ENCODE results near the gene RDH11.

DNA sequence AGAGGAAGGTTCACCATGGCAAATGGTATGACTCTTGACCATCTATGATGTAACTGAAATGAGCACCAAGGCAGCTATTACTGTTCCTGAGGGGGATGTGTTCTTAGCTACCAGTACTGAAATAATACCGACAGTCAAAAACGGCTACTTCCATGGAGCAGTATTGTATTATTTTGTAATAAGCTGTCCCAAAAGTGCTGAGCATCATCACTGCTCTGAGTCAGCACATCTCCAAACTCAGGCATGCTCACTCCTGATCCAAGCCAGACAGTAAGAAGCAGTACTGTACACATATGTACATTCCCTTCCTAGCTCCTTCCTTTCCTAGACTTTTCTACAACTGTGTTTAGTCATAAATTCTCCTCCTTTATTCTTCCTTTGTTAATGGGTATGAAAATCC, 29.7 kb downstream of the RDH11 start:
- TF ChIP-seq, protein P1, sequence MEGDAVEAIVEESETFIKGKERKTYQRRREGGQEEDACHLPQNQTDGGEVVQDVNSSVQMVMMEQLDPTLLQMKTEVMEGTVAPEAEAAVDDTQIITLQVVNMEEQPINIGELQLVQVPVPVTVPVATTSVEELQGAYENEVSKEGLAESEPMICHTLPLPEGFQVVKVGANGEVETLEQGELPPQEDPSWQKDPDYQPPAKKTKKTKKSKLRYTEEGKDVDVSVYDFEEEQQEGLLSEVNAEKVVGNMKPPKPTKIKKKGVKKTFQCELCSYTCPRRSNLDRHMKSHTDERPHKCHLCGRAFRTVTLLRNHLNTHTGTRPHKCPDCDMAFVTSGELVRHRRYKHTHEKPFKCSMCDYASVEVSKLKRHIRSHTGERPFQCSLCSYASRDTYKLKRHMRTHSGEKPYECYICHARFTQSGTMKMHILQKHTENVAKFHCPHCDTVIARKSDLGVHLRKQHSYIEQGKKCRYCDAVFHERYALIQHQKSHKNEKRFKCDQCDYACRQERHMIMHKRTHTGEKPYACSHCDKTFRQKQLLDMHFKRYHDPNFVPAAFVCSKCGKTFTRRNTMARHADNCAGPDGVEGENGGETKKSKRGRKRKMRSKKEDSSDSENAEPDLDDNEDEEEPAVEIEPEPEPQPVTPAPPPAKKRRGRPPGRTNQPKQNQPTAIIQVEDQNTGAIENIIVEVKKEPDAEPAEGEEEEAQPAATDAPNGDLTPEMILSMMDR (IDR thresholded peaks at IDR 0.05 in 2 of 3, conservative IDR thresholded peaks at IDR 0.05 in 1 of 3; ENCODE audit: borderline replicate concordance in 1 of 3, insufficient read depth in 1 of 3, low read depth in 2 of 3, low read length in 2 of 3): no peak
- TF ChIP-seq SIN3A (IDR thresholded peaks at IDR 0.05; ENCODE audit: low read depth) (no peak), YY1 (IDR thresholded peaks at IDR 0.05; ENCODE audit: extremely low read depth, insufficient replicate concordance, low read depth, low read length) (no peak), EZH2 (IDR thresholded peaks at IDR 0.05) (no peak), POLR2A (IDR thresholded peaks at IDR 0.05; ENCODE audit: borderline replicate concordance, extremely low read depth, insufficient read depth, insufficient read length) (no peak), CBX3 (IDR thresholded peaks at IDR 0.05; ENCODE audit: low read depth) (no peak), POLR2AphosphoS5 (IDR thresholded peaks at IDR 0.05; ENCODE audit: low read depth, low read length) (no peak), EZH2phosphoT487 (IDR thresholded peaks at IDR 0.05; ENCODE audit: borderline replicate concordance) (no peak)
